NCI-H128 (cell line): ENCODE results near the gene NPIPB8.
"Not testable (repeated sequence)": the region's sequence is repeated elsewhere in the genome, so short reads cannot be mapped to it uniquely, and the experiment has no call there.

Experiments
- DNase-seq: peaks from one replicate; lab custom pipeline; 2025; ENCODE audit not compliant: unreplicated experiment; lab: John Stamatoyannopoulos, UW

Gene NPIPB8

DNA sequence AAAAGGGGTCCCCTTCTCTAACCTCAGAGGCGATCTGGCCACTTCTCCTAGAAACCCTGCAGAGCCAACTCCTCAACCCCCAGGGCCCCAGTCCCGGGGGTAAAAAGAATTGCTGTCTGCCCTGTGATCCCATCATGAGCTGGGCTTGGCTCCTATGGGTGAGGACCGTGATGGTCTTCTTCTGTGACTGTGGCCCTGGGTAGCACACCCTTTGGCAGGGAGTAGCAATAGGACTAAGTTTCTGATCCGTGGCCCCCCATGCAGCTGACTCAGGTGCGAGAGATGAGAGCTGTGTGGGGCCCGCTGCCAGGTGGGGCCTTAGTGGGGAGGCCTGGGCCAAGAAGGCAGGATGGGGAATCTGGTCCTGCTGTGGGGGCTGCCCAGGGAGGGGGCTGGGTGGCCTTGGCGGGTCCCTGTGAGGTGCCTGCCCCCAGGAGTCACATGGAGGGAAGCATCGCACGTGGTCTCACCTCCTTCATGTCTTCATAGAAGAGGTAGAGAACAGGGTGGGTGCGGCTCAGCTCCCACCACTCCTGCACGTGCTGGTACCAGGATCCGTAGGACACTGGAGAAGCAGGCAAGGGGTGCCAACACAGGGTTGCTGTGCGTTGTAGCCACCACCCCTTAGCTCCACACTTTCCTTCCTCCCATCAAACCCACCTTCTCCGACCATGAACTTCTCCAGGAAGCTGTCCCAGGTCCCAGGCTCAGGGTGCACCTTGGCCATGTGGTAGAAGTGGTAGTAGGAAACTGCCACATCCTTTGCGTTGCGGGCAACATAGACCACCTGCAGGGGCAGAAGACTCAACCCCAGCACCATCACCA is 31.4 kb upstream of the NPIPB8 start:
- no peak for DNase-seq

GRCh38 chr16:28607116-28607623 is 30.7 kb upstream of the NPIPB8 start:
- DNase-seq, result no peak

GRCh38 chr16:28607681-28608495 is 30.0 kb upstream of the NPIPB8 start:
- DNase-seq, result not testable (repeated sequence)

- DNase-seq, result not testable (repeated sequence)
Measured at GRCh38 chr16:28608496-28608808, 29.4 kb upstream of the NPIPB8 start.

DNA sequence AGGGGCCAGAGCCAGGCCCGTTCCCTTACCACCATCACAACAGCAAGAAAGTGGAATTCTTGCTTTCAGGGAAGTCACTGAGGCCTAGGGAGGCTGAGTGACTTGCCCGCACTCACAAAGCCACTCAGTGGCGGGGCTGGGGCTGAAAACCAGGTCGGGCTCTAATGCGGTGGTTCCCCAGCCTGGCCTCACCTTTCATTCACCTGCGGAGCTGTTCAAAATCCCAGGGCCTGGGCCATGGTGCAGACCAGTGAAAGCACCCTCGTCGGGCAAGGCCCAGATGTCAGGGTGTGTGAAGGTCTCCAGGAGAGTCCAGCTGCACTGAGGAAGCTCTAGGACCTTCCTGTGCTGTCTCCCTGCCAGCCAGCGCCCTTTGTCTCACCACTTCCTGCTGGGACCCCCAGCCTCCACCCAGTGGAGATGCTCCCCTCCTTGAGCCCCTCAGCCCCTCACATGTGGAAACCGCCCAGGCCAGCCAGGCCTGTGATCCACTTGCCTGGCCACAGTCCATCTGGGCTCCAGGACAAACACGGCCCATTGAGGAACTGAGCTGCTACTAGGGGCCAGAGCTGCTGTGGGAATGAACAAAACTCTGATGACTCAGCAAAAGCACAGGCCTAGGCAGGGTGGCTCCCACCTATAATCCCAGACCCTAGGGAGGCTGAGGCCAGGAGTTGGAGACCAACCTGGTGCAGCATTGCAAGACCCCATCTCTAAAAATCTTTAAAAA is 28.8 kb upstream of the NPIPB8 start:
- DNase-seq, result not testable (repeated sequence)

DNA sequence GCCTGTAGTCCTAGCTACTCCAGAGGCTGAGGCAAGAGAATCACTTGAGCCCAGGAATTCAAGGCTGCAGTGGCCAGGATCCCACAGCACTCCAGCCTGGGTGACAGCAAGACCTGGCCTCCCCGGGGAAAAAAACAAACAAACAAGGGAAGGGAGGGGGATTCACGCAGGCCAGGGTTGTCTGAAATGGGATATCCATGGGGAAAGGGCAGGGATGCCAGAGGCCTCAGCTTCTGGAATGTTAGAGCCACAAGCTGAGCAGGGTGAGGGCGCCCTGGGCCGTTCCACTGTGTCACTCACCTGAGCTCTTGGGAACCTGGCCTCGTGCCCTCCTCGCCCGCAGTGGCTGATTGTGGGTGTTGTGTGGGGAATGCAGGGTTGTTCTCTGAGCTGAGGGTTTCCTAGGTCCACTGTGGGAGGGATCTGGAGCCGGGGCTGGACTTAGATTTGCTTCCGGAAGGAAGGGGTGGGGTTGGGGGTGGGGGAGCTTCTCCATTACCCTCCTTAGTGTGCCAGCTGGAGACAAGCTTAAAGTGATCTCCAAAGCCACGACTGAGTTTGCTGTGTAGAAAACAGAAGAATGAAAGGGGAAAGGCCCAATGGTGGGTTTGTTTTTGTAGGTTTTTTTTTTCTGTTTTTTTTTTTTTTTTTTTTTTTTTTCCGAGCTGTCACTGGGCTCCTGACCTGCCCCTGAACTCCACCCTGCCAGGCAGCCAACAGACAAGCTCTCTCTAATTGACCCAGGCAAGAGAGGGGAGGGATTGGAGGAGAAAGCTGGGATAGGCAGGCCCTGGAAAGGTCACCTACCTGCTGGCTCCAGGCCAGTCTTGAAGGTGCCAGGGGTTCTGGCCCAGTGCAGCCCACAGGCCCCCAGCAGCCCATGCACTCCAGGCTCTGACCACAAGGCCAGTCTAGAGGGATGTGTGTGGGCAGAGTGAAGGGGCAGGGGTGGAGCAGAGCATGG is 28.0 kb upstream of the NPIPB8 start, which contains the start of gene SULT1A1:
SULT1A1 (minus strand) TSS at position 414 of the 964 bp plus-strand sequence. CDS start 1,189 bp downstream, outside the sequence.
- no peak for DNase-seq

DNA sequence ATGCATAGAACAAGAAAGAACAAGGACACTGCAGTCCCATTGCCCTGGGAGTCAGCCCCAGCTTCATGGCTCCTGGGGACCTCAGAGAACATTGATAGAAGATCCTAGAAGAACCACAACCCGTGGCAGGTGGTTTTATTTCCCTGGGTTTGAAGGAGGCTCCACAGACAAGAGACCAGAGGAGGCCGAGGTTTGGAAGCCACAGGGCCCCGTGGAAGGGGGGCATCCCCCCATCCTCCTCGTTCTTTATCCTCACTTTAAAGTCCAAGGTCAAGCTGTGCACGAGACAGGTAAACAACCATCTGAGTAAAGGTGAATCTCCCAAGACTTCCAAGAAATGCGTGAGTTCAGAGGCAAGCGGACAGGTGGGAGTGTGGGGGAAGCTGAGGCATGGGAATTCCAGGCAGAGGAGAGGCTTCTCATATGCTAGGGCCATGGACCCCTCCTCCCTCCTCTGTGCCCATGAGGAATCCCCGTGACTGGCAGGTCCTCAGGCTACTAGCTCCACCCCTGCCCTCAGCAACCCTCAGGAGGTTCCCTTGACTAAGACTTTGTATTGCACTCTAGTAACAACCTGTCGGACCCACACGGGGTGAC is 27.2 kb upstream of the NPIPB8 start:
- no peak for DNase-seq

- DNase-seq, result not testable (repeated sequence)
Measured at GRCh38 chr16:28612359-28613280, 25.2 kb upstream of the NPIPB8 start.

DNA sequence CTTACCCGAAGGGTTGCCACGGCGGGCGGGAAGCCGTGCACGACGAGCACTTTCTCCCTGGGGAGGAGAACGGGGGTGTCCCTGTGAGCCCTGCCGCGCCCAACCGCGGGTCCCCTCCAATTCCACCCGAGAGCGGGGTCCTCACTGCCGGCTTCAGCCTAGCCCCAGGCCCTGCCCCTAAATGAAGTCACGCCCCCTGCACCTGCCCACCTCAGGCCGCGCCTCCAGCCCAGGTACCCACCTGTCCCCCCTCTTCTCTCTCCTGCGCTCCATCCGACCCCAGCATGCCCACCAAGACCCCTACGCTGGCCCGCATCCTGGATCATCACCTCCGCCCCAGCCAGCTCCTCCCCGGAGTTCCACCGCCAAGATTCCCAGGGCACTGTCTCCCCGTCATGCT is 24.0 kb upstream of the NPIPB8 start:
- DNase-seq, result not testable (repeated sequence)

DNA sequence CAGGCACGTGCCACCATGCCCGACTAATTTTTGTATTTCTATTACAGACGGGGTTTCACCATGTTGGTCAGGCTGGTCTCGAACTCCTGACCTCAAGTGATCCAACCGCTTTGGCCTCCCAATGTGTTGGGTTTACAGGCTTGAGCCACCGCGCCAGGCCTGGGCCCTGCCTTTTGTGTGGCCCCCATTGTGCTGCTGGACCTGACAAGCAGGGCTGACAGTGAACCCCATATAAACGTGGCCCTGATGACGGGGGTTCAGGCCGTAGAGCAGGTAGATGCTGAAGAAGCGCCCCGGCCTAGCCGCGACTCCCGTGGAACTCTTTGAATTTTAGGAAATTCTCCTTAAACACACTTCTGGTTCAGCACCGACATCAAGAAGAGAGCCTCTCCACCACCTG is 23.3 kb upstream of the NPIPB8 start:
- DNase-seq, result not testable (repeated sequence)

- DNase-seq, result not testable (repeated sequence)
Measured at GRCh38 chr16:28615486-28616223, 22.2 kb upstream of the NPIPB8 start.

DNA sequence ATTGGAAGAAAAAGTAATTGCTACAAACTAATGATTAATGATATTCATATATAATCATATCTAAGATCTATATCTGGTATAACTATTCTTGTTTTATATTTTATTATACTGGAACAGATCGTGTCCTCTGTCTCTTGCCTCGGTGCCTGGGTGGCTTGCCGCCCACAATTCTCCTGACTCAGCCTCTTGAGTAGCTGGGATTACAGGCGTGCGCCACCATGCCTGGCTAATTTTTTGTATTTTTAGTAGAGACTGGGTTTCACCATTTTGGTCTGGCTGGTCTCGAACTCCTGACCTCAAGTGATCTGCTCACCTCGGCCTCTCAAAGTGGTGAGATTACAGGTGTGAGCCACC is 21.7 kb upstream of the NPIPB8 start:
- not testable (repeated sequence) for DNase-seq

GRCh38 chr16:28616636-28617035 is 21.2 kb upstream of the NPIPB8 start:
- DNase-seq, result no peak

DNA sequence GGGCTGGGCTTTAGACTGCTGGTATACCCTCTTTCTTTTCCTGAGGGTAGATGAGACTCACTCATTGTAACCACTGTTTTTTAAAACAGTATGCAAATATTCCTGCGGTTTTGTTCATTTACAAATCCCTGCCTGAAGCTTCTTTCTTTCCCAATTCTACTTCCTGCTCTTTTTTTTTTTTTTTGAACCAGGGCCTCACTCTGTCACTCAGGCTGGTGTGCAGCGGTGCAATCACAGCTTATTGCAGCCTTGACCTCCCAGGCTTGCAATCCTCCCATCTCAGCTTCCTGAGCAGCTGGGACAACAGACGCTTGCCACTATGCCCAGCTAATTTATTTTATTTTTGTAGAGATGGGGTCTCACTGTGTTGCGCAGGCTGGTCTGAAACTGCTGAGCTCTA is 20.0 kb upstream of the NPIPB8 start:
- DNase-seq, result no peak

- DNase-seq, result not testable (repeated sequence)
Measured at GRCh38 chr16:28620316-28620715, 17.5 kb upstream of the NPIPB8 start.

GRCh38 chr16:28621481-28622155 is 16.2 kb upstream of the NPIPB8 start:
- no peak for DNase-seq

DNA sequence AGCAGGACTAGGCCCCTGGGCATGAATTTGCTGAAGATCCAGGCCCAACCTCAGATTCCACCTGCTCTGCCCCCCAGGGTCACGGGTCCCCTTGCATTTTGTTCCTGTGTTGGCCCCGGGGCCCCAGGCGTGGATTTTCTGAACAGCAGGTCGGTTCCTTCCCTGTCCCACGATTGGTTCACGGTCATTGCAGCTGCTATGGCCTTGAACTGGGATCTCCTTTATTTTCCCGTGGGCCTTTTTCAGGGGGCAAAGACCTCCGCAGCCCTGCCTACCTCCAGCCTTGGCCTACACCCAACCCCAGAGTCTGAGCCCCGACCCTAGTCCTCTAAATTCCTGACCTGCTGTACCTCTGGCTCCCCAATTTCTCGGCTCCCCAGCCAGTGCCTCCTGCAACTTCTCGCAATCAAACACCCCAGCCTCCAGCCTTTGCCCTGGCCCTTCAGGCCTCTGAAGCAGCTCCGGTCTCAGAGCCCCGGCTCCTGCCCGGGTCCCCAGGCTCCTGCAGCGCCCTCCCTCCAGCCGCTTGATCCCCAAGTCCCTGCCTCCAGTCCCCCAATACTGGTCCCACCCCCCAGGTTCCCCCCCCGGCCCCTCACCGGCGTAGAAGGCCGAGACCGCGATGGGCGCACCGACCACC is 15.2 kb upstream of the NPIPB8 start:
- DNase-seq, result not testable (repeated sequence)
